ENCODE data around the gene LCK.

DNA sequence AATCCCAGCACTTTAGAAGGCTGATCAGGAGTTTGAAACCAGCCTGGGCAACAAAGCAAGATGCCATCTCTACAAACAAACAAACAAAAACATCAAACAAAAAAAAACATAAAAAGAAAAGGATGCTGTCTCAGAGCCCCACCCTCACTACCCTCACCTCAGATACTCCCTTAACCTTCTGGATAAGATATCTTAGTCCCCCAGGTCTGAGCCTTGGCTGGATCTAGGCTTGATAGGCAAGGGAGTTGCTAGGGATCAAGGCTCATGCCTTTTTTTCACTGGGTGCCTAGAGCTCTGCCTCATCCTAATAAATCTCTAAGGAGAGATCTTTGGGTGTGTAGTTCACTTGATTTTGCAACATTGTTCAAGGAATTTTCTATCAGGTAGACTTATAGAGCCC, 48.3 kb downstream of the LCK start:
- TF ChIP-seq, protein P1, sequence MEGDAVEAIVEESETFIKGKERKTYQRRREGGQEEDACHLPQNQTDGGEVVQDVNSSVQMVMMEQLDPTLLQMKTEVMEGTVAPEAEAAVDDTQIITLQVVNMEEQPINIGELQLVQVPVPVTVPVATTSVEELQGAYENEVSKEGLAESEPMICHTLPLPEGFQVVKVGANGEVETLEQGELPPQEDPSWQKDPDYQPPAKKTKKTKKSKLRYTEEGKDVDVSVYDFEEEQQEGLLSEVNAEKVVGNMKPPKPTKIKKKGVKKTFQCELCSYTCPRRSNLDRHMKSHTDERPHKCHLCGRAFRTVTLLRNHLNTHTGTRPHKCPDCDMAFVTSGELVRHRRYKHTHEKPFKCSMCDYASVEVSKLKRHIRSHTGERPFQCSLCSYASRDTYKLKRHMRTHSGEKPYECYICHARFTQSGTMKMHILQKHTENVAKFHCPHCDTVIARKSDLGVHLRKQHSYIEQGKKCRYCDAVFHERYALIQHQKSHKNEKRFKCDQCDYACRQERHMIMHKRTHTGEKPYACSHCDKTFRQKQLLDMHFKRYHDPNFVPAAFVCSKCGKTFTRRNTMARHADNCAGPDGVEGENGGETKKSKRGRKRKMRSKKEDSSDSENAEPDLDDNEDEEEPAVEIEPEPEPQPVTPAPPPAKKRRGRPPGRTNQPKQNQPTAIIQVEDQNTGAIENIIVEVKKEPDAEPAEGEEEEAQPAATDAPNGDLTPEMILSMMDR (IDR thresholded peaks at IDR 0.05): no peak
- TF ChIP-seq SIN3A (IDR thresholded peaks at IDR 0.05; ENCODE audit: borderline replicate concordance, insufficient read depth, low read depth, low read length): no peak

All from Panc1 (cell line).